Dendritic cell treated with granulocyte-macrophage colony-stimulating factor and Interleukin-4, amounts not matched to agents 40 ng/mL and 50 ng/mL, for 4 days (primary cell): ENCODE measurements around the gene FOXN1.
"Not testable (repeated sequence)": the region's sequence is repeated elsewhere in the genome, so short reads cannot be mapped to it uniquely, and the experiment has no call there.

Experiments used
- H3K27ac Mint-ChIP-seq: one replicate; pipeline ENCODE4 v1.8.0; 2022; ENCODE audit warnings: mild to moderate bottlenecking, mixed read lengths
- H3K27me3 Mint-ChIP-seq: one replicate; pipeline ENCODE4 v1.8.0; 2022; ENCODE audit warnings: mild to moderate bottlenecking, mixed read lengths
- H3K36me3 Mint-ChIP-seq: one replicate; pipeline ENCODE4 v1.8.0; 2022; ENCODE audit warnings: low read depth, mixed read lengths
- H3K4me1 Mint-ChIP-seq: one replicate; pipeline ENCODE4 v1.8.0; 2022; ENCODE audit warnings: low read depth, mixed read lengths
- H3K4me3 Mint-ChIP-seq: one replicate; pipeline ENCODE4 v1.8.0; 2022; ENCODE audit warnings: mild to moderate bottlenecking, moderate library complexity, mixed read lengths
- H3K9me3 Mint-ChIP-seq: one replicate; pipeline ENCODE4 v1.8.0; 2022; ENCODE audit warnings: mixed read lengths
- intact Hi-C: fragments of 100-400 bp; cut with micrococcal nuclease; formaldehyde crosslinking; loops from one replicate; pipeline ENCODE4 v1.15.0; 2022

FOXN1 gene

GRCh38 chr17:28519236-28519635 is 13.1 kb downstream of the FOXN1 start:
- H3K4me1 Mint-ChIP-seq: peaks cover 18% of the 10 kb centered on the region
- no peak overlapping the region for H3K4me3 Mint-ChIP-seq
- H3K36me3 Mint-ChIP-seq: no peaks in the 10 kb centered on the region
- peaks cover 26% of the 10 kb centered on the region for H3K27me3 Mint-ChIP-seq
- no peak overlapping the region for H3K27ac Mint-ChIP-seq
- no peaks in the 10 kb centered on the region for H3K9me3 Mint-ChIP-seq
- intact Hi-C loops: no loop called here

- Mint-ChIP-seq H3K27ac (no peak overlapping the region), H3K4me1 (peaks cover 18% of the 10 kb centered on the region), H3K36me3 (no peaks in the 10 kb centered on the region), H3K27me3 (peaks cover 22% of the 10 kb centered on the region), H3K4me3 (no peak overlapping the region), H3K9me3 (no peaks in the 10 kb centered on the region)
- intact Hi-C loops: no loop called here
Measured at GRCh38 chr17:28520687-28521086, 14.5 kb downstream of the FOXN1 start.

- Mint-ChIP-seq H3K4me3 (no peak overlapping the region), H3K36me3 (no peaks in the 10 kb centered on the region), H3K4me1 (peaks cover 19% of the 10 kb centered on the region), H3K27me3 (peaks cover 17% of the 10 kb centered on the region), H3K27ac (no peak overlapping the region), H3K9me3 (no peaks in the 10 kb centered on the region)
- intact Hi-C loops: no loop called here
Measured at GRCh38 chr17:28521311-28522085, 15.3 kb downstream of the FOXN1 start.

- H3K9me3 Mint-ChIP-seq, intact Hi-C loops, H3K4me3 Mint-ChIP-seq, H3K36me3 Mint-ChIP-seq, H3K27ac Mint-ChIP-seq: not testable (repeated sequence)
- Mint-ChIP-seq H3K4me1 (peaks cover 27% of the 10 kb centered on the region), H3K27me3 (peaks cover 14% of the 10 kb centered on the region)
Measured at GRCh38 chr17:28522281-28522680, 16.1 kb downstream of the FOXN1 start.

DNA sequence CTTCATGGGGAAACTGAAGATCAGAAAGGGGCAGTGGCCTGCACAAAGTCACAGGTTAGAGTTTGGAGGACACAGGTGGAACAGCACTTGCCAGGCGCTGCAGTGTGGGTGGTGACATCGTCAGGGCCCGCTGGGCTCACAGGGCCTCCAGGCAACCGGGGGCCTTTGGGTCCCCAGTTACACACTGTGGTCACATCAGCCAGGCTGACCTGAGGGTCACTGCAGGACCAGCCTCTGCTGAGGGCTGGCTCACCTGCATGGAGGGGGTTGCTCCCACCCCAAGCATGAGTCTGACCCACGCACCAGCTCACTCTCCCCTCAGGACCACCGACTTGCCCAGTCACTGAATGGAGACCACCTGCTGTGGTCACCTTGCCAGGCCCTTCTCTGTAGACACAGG is 17.0 kb downstream of the FOXN1 start:
- Mint-ChIP-seq H3K27ac (no peak overlapping the region), H3K4me1 (peaks cover 28% of the 10 kb centered on the region), H3K27me3 (peaks cover 13% of the 10 kb centered on the region), H3K9me3 (no peaks in the 10 kb centered on the region), H3K36me3 (no peaks in the 10 kb centered on the region), H3K4me3 (no peak overlapping the region)
- intact Hi-C loops: no loop called here

DNA sequence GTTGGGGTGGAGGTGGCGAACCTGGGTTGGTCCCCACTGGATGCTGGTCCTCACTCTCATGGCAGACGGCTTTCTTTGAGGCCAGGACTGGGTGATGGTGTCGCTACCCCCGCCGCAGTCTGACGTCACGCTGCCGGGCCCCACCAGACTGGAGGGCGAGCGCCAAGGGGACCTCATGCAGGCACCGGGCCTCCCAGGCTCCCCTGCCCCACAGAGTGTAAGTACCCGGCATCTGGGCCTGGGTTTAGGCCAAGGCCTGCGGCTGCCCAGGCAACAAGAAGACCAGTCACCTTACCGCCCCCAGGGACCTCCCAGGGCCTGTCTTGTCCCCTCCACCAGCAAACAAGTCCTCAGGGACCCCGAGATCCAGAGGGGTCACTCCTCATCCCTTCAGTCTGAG is 17.7 kb downstream of the FOXN1 start:
- Mint-ChIP-seq H3K9me3 (no peaks in the 10 kb centered on the region), H3K27me3 (peaks cover 9% of the 10 kb centered on the region), H3K27ac (no peak overlapping the region), H3K4me1 (peaks cover 21% of the 10 kb centered on the region), H3K36me3 (no peaks in the 10 kb centered on the region), H3K4me3 (no peak overlapping the region)
- intact Hi-C loops: no loop called here

GRCh38 chr17:28524476-28525424 is 18.6 kb downstream of the FOXN1 start:
- Mint-ChIP-seq H3K27me3 (peaks cover 3% of the 10 kb centered on the region), H3K9me3 (no peaks in the 10 kb centered on the region), H3K27ac (no peak overlapping the region), H3K36me3 (no peaks in the 10 kb centered on the region), H3K4me1 (peaks cover 13% of the 10 kb centered on the region), H3K4me3 (no peak overlapping the region)
- intact Hi-C loops: no loop called here

DNA sequence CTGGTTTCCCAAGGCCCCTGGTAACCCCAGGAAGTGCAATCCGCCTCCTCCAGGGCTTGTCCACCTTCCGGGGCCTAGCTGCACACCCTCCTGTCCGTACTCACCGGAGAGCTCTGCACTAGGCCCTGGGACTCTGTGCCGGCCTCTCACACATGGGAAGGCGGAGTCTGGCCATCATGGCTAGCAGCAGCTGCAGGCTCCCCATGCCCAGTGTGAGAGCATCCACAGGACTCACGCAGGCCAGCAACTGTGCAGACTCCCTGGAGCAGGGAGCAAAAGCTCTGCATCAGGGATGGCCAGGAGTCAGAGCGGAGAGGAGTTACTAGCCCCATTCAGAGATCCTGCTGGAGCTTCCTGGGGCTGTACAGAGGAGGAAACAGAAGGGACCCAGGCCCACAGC is 20.2 kb downstream of the FOXN1 start:
- intact Hi-C loops: no loop called here
- H3K4me3 Mint-ChIP-seq: no peak overlapping the region
- no peaks in the 10 kb centered on the region for H3K36me3 Mint-ChIP-seq
- peaks cover 13% of the 10 kb centered on the region for H3K4me1 Mint-ChIP-seq
- no peaks in the 10 kb centered on the region for H3K9me3 Mint-ChIP-seq
- no peak overlapping the region for H3K27ac Mint-ChIP-seq
- H3K27me3 Mint-ChIP-seq: peaks cover 8% of the 10 kb centered on the region

GRCh38 chr17:28527181-28527681 is 21.1 kb downstream of the FOXN1 start:
- intact Hi-C loops: no loop called here
- H3K4me3 Mint-ChIP-seq: no peak overlapping the region
- no peaks in the 10 kb centered on the region for H3K36me3 Mint-ChIP-seq
- H3K4me1 Mint-ChIP-seq: peaks cover 13% of the 10 kb centered on the region
- H3K27ac Mint-ChIP-seq: peak overlapping the region; percentile 26
- H3K9me3 Mint-ChIP-seq: no peaks in the 10 kb centered on the region
- peaks cover 12% of the 10 kb centered on the region for H3K27me3 Mint-ChIP-seq

DNA sequence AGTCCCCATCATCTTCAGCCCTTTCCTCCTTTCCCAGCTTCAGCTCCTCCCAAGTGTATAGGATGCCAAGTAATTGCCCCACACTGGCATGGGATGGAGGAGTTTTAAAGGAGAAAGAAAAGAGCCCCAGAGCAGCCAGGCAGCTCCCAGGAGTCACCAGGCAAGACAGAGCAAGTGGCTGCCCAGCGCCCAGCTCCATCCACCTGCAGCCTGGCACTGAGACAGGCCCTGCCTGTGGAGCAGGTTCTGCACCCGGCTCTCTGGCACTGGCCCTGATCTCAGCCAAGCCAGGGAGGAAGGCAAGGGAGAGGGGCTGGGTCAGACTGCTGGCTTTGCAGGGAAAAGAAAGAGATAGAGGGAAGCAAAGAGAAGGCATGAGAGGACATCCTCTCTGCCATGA is 21.7 kb downstream of the FOXN1 start:
- Mint-ChIP-seq H3K36me3 (no peaks in the 10 kb centered on the region), H3K4me3 (no peak overlapping the region), H3K27ac (no peak overlapping the region), H3K27me3 (peaks cover 12% of the 10 kb centered on the region), H3K9me3 (no peaks in the 10 kb centered on the region), H3K4me1 (peaks cover 18% of the 10 kb centered on the region)
- intact Hi-C loops: no loop called here

- Mint-ChIP-seq H3K4me1 (peaks cover 18% of the 10 kb centered on the region), H3K27ac (no peak overlapping the region), H3K36me3 (no peaks in the 10 kb centered on the region), H3K27me3 (peaks cover 12% of the 10 kb centered on the region), H3K9me3 (no peaks in the 10 kb centered on the region), H3K4me3 (no peak overlapping the region)
- intact Hi-C loops: no loop called here
Measured at GRCh38 chr17:28528327-28529012, 22.3 kb downstream of the FOXN1 start.

- no peak overlapping the region for H3K27ac Mint-ChIP-seq
- intact Hi-C loops: no loop called here
- H3K27me3 Mint-ChIP-seq: peaks cover 12% of the 10 kb centered on the region
- H3K4me3 Mint-ChIP-seq: no peak overlapping the region
- H3K9me3 Mint-ChIP-seq: no peaks in the 10 kb centered on the region
- H3K36me3 Mint-ChIP-seq: no peaks in the 10 kb centered on the region
- H3K4me1 Mint-ChIP-seq: peaks cover 18% of the 10 kb centered on the region
Measured at GRCh38 chr17:28529013-28529400, 22.9 kb downstream of the FOXN1 start.

GRCh38 chr17:28530250-28530649 is 24.1 kb downstream of the FOXN1 start:
- peaks cover 15% of the 10 kb centered on the region for H3K27me3 Mint-ChIP-seq
- H3K27ac Mint-ChIP-seq: no peak overlapping the region
- intact Hi-C loops: no loop called here
- no peak overlapping the region for H3K4me3 Mint-ChIP-seq
- no peaks in the 10 kb centered on the region for H3K9me3 Mint-ChIP-seq
- no peaks in the 10 kb centered on the region for H3K36me3 Mint-ChIP-seq
- peaks cover 18% of the 10 kb centered on the region for H3K4me1 Mint-ChIP-seq

- H3K36me3 Mint-ChIP-seq: no peaks in the 10 kb centered on the region
- no peaks in the 10 kb centered on the region for H3K9me3 Mint-ChIP-seq
- intact Hi-C loops: no loop called here
- no peak overlapping the region for H3K27ac Mint-ChIP-seq
- peaks cover 18% of the 10 kb centered on the region for H3K4me1 Mint-ChIP-seq
- H3K27me3 Mint-ChIP-seq: peaks cover 15% of the 10 kb centered on the region
- H3K4me3 Mint-ChIP-seq: no peak overlapping the region
Measured at GRCh38 chr17:28530926-28531325, 24.8 kb downstream of the FOXN1 start.
